Parathyroid adenoma (tissue), 2 donors: ENCODE data around the gene PINLYP.

Experiments used
- H2AFZ ChIP-seq: fragments of 300-600 bp; sonication (generic); one replicate; pipeline ENCODE4 v1.7.0; 2017; ENCODE audit warnings: antibody characterized with exemption, mild to moderate bottlenecking
- H3K27ac ChIP-seq: fragments of 300-600 bp; sonication (generic); one replicate; pipeline ENCODE4 v1.7.0; 2017
- H3K27me3 ChIP-seq: fragments of 300-600 bp; sonication (generic); one replicate; pipeline ENCODE4 v1.7.0; 2017; ENCODE audit warnings: low read length; ENCODE audit not compliant: control insufficient read depth, insufficient read depth
- H3K36me3 ChIP-seq: fragments of 300-600 bp; sonication (generic); one replicate; pipeline ENCODE4 v1.7.0; 2017; ENCODE audit warnings: low read length; ENCODE audit not compliant: control insufficient read depth, insufficient read depth
- H3K4me1 ChIP-seq: fragments of 300-600 bp; sonication (generic); one replicate; pipeline ENCODE4 v1.7.0; 2017; ENCODE audit warnings: control low read depth
- H3K4me2 ChIP-seq: fragments of 300-600 bp; sonication (generic); one replicate; pipeline ENCODE4 v1.7.0; 2017; ENCODE audit warnings: low read length
- H3K4me3 ChIP-seq: fragments of 300-600 bp; sonication (generic); one replicate; pipeline ENCODE4 v1.7.0; 2017; ENCODE audit warnings: low read depth, low read length
- H3K79me2 ChIP-seq: fragments of 300-600 bp; sonication (generic); one replicate; pipeline ENCODE4 v1.7.0; 2017; ENCODE audit warnings: control low read depth
- H3K9ac ChIP-seq: fragments of 300-600 bp; sonication (generic); one replicate; pipeline ENCODE4 v1.7.0; 2017; ENCODE audit warnings: mild to moderate bottlenecking
- H3K9me3 ChIP-seq: fragments of 300-600 bp; sonication (generic); one replicate; pipeline ENCODE4 v1.7.0; 2017; ENCODE audit warnings: low read length; ENCODE audit not compliant: control insufficient read depth
- TF ChIP-seq, protein P1 (sequence below): fragments of 300-600 bp; sonication (generic); IDR thresholded peaks from one replicate; pipeline ENCODE4 v1.7.0; 2017; ENCODE audit warnings: antibody characterized with exemption, mild to moderate bottlenecking
- donor health status: primary hyperparathyroidism.

The PINLYP gene

DNA sequence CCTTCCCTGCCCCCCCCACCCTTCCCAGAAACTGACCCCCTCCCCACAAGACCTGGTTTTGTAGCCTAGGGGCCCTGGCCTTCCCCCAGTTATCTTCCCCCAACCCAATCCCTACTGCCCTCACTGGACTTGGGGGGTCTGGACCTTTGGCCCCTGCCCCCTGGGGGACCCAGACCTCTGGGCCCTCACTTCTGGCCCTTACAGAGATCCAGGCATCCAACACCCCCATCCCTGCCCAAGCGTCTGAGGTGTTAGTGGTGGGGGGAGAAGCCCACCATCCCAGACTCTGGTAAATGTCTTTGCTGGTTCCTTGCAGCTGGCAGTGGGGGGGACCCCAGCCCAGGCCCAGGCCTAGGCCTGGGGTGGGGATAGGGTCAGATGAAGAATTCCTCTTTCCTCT lies 47.4 kb downstream of the PINLYP start:
- TF ChIP-seq, protein P1, sequence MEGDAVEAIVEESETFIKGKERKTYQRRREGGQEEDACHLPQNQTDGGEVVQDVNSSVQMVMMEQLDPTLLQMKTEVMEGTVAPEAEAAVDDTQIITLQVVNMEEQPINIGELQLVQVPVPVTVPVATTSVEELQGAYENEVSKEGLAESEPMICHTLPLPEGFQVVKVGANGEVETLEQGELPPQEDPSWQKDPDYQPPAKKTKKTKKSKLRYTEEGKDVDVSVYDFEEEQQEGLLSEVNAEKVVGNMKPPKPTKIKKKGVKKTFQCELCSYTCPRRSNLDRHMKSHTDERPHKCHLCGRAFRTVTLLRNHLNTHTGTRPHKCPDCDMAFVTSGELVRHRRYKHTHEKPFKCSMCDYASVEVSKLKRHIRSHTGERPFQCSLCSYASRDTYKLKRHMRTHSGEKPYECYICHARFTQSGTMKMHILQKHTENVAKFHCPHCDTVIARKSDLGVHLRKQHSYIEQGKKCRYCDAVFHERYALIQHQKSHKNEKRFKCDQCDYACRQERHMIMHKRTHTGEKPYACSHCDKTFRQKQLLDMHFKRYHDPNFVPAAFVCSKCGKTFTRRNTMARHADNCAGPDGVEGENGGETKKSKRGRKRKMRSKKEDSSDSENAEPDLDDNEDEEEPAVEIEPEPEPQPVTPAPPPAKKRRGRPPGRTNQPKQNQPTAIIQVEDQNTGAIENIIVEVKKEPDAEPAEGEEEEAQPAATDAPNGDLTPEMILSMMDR, result no peak
- Histone ChIP-seq H3K27ac (no peak overlapping the region), H3K27me3 (no peaks in the 10 kb centered on the region), H3K36me3 (no peaks in the 10 kb centered on the region), H2AFZ (no peak overlapping the region), H3K4me1 (peaks cover 3% of the 10 kb centered on the region), H3K4me2 (no peak overlapping the region), H3K79me2 (peaks cover 11% of the 10 kb centered on the region), H3K9ac (no peak overlapping the region), H3K9me3 (no peaks in the 10 kb centered on the region), H3K4me3 (no peak overlapping the region)

DNA sequence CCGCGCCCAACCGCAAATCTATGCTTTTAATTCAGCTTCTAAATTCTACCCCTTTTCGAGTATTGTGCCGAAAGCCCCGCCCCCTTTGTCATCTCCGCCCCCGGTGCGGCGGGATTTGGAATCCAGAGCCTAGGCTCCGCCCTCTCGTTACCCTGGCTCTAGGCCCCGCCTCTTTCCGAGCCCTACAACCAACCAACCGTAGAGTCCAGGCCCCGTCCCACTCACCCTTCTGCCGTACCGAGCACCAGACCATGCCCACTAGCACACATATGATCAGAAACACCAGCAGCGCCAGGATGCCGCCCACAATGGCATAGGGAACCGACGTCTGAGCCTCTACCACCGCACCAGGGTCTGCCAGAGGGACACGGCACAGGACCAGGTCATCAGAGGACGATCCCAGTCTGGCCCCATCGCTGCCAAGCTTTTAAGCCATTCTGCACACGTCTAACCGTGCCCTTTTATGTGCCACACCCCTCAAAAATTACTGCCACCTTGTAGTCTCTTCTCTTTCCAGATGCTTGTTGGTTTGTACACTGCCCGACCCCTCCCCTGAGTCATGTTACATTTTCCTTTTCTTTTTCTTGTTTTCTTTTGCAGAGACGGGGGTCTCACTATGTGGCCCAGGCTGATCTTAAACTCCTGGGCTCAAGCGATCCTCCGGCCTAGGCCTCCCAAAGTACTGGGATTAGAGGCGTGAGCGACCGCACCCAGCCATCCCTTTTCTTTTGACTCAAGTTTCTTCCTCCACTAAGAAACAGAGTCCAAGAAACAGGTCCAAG lies 48.5 kb downstream of the PINLYP start:
- no peaks in the 10 kb centered on the region for H3K36me3 ChIP-seq
- no peaks in the 10 kb centered on the region for H3K4me1 ChIP-seq
- H3K4me2 ChIP-seq, result no peak overlapping the region
- peaks cover 6% of the 10 kb centered on the region for H3K79me2 ChIP-seq
- no peak overlapping the region for H3K4me3 ChIP-seq
- H3K27ac ChIP-seq, result no peak overlapping the region
- TF ChIP-seq, protein P1, result no peak
- no peak overlapping the region for H2AFZ ChIP-seq
- no peak overlapping the region for H3K9ac ChIP-seq
- no peaks in the 10 kb centered on the region for H3K27me3 ChIP-seq
- H3K9me3 ChIP-seq, result no peaks in the 10 kb centered on the region

- Histone ChIP-seq H3K4me1 (no peaks in the 10 kb centered on the region), H3K79me2 (peaks cover 9% of the 10 kb centered on the region), H3K9ac (no peak overlapping the region), H3K27ac (no peak overlapping the region), H2AFZ (no peak overlapping the region), H3K4me3 (no peak overlapping the region), H3K9me3 (no peaks in the 10 kb centered on the region), H3K4me2 (no peak overlapping the region), H3K27me3 (no peaks in the 10 kb centered on the region), H3K36me3 (no peaks in the 10 kb centered on the region)
- TF ChIP-seq, protein P1, result no peak
Observed at GRCh38 chr19:43624933-43625332, 49.3 kb downstream of the PINLYP start.

- no peaks in the 10 kb centered on the region for H3K9me3 ChIP-seq
- no peak overlapping the region for H3K4me3 ChIP-seq
- TF ChIP-seq, protein P1, result no peak
- no peaks in the 10 kb centered on the region for H3K4me1 ChIP-seq
- no peak overlapping the region for H3K9ac ChIP-seq
- no peak overlapping the region for H3K4me2 ChIP-seq
- no peak overlapping the region for H3K27ac ChIP-seq
- H3K79me2 ChIP-seq, result peaks cover 15% of the 10 kb centered on the region
- no peak overlapping the region for H2AFZ ChIP-seq
- no peaks in the 10 kb centered on the region for H3K36me3 ChIP-seq
- H3K27me3 ChIP-seq, result no peaks in the 10 kb centered on the region
Observed at GRCh38 chr19:43625918-43626579, 50.4 kb downstream of the PINLYP start.
